Middle frontal gyrus (tissue), 1 donor: ENCODE data around the gene ADGRG1.
A peak's percentile ranks its signal among the peaks of the same experiment; 100 is the strongest.

ENCODE experiments used
- DNase-seq: peaks from one replicate; pipeline ENCODE4 v3.0.0-alpha.2; 2015; ENCODE audit warnings: low spot score; ENCODE audit errors: extremely low spot score

The ADGRG1 gene

DNA sequence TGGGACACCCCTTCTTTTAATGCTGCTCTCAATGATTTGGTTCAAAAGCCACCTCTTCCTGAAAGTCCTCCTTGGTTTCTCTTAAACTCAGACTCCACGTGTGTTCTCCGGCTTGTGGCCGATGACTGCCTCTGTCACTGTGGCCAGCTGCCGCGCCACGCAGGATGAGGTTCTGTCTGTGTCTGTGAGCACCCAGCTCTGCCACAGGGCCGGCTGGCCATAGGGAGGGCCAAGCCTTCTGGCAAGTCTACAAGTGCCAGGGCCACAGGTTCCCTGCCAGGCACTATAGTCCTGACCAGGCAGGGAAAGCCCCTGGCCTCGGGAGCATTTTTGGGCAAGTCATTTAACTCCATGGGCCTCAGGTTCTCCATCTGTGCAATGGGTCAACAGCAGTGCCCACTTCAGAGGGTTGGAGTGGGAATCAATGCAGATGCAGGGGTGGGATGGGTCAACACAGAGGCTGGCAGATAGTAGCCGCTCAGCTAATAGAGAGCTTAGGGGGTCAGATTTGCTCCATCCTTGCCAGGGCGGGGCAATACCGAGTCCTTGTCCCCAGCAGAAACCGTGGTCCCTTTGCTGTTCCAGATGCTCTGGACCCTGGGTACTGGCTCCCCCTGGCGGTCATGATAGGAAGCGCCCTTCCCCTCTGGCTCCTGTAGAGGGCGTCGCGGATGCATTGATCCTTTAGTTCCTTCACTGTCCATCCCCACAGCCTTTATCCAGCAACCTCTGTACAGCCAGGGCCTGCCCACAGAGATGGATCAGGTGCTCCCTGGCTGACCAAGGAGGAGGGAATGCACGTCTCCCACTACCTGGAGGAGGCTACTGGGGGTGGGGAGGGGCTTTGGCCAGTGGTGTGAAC, 20.4 kb downstream of the ADGRG1 start:
- peak; percentile 66 for DNase-seq

DNA sequence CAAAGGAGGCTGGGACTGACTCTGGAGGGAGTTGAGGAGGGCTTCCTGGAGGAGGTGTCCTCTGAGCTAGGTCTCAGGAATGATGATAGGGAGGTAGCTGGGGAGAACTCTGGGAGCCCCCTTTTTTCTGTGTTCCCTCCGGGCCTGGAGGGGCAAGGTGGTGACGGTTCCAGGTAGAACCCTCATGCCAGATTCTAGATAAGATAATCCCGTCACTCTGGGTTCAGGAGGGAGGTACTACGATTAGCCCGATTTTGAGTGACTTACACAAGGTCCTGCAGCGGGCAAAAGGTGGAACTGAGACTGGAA, 21.0 kb downstream of the ADGRG1 start:
- no peak for DNase-seq

- DNase-seq, result no peak
Observed at GRCh38 chr16:57649846-57650245, 21.4 kb downstream of the ADGRG1 start.

GRCh38 chr16:57651344-57652333, 23.2 kb downstream of the ADGRG1 start:
- DNase-seq, result no peak

GRCh38 chr16:57652695-57653471, 24.5 kb downstream of the ADGRG1 start:
- no peak for DNase-seq

- no peak for DNase-seq
Observed at GRCh38 chr16:57653936-57654335, 25.5 kb downstream of the ADGRG1 start.

- no peak for DNase-seq
Observed at GRCh38 chr16:57656342-57656955, 28.0 kb downstream of the ADGRG1 start.

- no peak for DNase-seq
Observed at GRCh38 chr16:57657228-57657627, 28.8 kb downstream of the ADGRG1 start.

DNA sequence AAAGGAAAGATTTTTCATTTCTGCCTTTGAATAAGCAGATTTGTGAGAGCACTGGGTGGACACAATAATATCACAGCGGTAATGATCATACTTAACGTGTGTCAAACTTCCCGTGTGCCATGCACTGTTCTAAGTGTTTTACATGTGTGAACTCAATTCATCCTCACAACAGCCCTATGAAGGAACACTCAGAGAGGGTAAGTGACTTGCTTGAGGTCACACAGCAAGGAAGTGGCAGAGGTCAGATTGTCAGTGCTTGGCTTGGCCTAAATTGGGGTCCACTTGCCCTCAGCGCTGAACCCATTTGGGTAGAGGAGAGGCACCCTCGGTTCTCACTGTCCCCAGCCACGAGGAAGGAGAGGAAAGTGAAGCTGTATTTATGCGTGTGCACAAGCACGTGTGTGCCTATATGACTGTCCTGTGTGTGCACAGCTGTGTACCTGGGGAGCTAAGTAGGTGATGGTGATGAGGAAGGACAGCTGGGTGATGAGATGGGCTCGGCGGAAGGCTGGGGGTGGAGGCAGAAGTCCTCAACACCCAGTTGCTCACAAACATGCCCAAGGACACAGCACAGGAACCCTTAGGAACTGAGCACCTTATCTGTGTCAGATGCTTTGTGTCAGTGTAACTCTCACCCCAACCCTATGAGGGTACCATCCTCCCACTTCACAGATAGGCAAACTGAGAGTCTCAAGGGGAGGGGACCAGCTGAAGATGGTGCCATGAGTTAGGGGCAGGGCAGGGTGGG, 29.9 kb downstream of the ADGRG1 start:
- DNase-seq, result no peak

- DNase-seq, result no peak
Observed at GRCh38 chr16:57658878-57659674, 30.6 kb downstream of the ADGRG1 start.

GRCh38 chr16:57660715-57661463, 32.5 kb downstream of the ADGRG1 start:
- no peak for DNase-seq

DNA sequence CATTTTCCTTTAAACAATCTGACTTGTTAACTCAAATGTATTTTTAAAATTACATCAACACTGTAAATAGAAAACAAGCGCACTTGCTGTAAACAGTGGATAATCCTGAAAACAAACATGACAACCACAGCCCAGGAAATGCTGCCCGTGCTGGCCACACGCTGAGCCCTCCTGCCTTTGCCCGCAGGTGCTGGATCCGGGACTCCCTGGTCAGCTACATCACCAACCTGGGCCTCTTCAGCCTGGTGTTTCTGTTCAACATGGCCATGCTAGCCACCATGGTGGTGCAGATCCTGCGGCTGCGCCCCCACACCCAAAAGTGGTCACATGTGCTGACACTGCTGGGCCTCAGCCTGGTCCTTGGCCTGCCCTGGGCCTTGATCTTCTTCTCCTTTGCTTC, 33.1 kb downstream of the ADGRG1 start:
- DNase-seq, result no peak

DNA sequence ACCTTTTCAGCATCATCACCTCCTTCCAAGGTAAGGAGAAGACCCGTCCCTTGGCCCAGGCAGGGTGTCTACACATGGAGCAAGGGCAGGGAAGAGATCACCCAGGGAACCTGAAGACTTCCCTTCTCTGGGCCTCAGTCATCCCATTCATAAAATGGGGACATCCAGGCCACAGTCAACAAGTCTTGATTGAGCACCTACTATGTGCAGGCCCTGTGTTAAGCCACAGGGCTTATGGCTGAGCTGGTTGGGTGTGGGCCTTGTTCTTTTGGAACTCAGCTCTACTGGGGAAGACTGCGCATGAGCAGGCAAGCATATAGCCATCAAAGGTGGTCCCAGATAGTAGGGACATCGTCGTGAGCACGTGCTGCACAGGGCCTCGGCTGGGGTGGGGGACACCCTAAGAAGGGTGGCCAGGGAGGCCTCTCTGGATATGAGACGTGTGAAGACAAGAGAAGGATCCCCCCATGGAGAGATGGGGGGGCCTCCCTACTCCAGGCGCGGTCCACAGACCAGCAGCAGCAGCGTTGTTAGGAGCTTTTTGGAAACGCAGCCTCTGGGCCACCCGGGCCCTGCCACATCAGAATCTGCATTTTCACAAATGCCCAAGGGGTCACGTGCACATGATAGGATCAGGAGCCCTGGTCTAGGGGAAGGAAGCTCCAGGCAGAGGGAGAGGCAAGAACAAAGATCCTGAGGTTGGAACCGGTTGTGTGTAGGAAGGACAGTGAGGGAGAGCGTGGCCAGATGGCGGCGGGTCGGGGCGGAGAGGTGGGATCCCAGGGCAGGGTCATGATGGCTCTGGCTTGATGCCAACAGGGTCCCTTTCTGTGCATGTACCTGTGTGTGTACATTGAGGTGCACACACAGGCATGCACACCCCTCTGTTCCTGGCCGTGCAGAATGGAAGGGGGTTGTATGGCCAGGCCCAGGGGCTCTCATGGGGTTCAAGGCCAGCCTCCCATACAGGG, 33.8 kb downstream of the ADGRG1 start:
- no peak for DNase-seq

GRCh38 chr16:57663436-57663835, 35.0 kb downstream of the ADGRG1 start:
- no peak for DNase-seq

DNA sequence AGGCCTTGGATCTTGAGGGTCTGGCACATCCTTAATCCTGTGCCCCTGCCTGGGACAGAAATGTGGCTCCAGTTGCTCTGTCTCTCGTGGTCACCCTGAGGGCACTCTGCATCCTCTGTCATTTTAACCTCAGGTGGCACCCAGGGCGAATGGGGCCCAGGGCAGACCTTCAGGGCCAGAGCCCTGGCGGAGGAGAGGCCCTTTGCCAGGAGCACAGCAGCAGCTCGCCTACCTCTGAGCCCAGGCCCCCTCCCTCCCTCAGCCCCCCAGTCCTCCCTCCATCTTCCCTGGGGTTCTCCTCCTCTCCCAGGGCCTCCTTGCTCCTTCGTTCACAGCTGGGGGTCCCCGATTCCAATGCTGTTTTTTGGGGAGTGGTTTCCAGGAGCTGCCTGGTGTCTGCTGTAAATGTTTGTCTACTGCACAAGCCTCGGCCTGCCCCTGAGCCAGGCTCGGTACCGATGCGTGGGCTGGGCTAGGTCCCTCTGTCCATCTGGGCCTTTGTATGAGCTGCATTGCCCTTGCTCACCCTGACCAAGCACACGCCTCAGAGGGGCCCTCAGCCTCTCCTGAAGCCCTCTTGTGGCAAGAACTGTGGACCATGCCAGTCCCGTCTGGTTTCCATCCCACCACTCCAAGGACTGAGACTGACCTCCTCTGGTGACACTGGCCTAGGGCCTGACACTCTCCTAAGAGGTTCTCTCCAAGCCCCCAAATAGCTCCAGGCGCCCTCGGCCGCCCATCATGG, 35.7 kb downstream of the ADGRG1 start:
- DNase-seq, result no peak

DNA sequence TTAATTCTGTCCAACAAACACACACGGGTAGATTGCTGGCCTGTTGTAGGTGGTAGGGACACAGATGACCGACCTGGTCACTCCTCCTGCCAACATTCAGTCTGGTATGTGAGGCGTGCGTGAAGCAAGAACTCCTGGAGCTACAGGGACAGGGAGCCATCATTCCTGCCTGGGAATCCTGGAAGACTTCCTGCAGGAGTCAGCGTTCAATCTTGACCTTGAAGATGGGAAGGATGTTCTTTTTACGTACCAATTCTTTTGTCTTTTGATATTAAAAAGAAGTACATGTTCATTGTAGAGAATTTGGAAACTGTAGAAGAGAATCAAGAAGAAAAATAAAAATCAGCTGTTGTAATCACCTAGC, 36.2 kb downstream of the ADGRG1 start:
- no peak for DNase-seq

- no peak for DNase-seq
Observed at GRCh38 chr16:57665541-57665940, 37.1 kb downstream of the ADGRG1 start.
